HL-60 (cell line): Measurements from ENCODE around the gene TULP1.
A peak's percentile ranks its signal among the peaks of the same experiment; 100 is the strongest.

Experiments used
- GABPA ChIP-seq: IDR thresholded peaks from 2 replicates; pipeline ENCODE4 v1.6.1; 2012; ENCODE audit warnings: low read depth
- POLR2AphosphoS5 ChIP-seq: IDR thresholded peaks from 2 replicates; pipeline ENCODE4 v1.6.1; 2012; ENCODE audit warnings: low read depth
- REST ChIP-seq: IDR thresholded peaks from 2 replicates; pipeline ENCODE4 v1.6.1; 2012; ENCODE audit warnings: low read depth; ENCODE audit not compliant: insufficient replicate concordance
- TF ChIP-seq, protein P1 (sequence below): IDR thresholded peaks from one replicate; pipeline ENCODE4 v1.5.1; 2011; ENCODE audit warnings: low read length, control low read depth, inconsistent platforms; ENCODE audit not compliant: insufficient read depth

DNA sequence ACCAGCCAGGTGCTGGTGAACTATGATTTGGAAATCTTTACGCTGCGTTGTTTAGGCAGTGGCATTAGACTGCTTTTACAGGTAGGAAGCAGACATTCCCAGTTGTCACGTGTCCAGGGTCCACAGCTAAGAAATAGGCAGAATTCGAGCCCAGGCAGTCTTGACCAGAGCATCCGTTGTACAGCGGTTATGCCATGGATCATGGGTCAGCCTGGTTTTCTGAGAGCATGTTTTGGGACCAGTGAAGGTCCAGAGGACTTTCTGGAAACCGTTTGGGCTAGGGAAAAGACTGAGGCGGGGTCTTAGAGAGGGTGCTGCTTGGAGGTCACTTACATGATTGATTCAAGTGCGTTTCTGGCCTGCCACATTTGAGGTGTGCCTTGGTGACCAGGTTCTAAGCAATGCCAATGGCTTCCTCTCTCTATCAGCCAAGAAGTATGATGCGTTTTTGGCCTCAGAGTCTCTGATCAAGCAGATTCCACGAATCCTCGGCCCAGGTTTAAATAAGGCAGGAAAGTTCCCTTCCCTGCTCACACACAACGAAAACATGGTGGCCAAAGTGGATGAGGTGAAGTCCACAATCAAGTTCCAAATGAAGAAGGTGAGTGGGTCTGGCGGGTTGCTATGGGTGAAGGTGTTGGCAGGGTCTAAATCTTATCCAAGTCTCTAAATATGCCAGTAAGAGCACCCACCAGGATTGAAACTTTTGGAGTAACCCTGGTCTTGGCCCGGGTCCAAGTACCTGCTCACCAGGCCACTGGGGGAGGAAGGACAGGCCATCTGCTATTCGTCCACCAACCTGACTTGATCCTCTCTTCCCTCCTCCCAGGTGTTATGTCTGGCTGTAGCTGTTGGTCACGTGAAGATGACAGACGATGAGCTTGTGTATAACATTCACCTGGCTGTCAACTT lies 42.7 kb downstream of the TULP1 start:
- TF ChIP-seq GABPA (no peak), REST (no peak), POLR2AphosphoS5 (0 out of 2 replicates have a peak, but pooled peaks have one; percentile 0)
- TF ChIP-seq, protein P1, sequence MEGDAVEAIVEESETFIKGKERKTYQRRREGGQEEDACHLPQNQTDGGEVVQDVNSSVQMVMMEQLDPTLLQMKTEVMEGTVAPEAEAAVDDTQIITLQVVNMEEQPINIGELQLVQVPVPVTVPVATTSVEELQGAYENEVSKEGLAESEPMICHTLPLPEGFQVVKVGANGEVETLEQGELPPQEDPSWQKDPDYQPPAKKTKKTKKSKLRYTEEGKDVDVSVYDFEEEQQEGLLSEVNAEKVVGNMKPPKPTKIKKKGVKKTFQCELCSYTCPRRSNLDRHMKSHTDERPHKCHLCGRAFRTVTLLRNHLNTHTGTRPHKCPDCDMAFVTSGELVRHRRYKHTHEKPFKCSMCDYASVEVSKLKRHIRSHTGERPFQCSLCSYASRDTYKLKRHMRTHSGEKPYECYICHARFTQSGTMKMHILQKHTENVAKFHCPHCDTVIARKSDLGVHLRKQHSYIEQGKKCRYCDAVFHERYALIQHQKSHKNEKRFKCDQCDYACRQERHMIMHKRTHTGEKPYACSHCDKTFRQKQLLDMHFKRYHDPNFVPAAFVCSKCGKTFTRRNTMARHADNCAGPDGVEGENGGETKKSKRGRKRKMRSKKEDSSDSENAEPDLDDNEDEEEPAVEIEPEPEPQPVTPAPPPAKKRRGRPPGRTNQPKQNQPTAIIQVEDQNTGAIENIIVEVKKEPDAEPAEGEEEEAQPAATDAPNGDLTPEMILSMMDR, result no peak
